H1 (cell line): ENCODE measurements around the gene MBD3L3.

Experiments
- ATF3 ChIP-seq: IDR thresholded peaks from 2 replicates; pipeline ENCODE4 v1.6.1; 2011; ENCODE audit warnings: low read depth, mild to moderate bottlenecking, low read length; ENCODE audit not compliant: insufficient read depth
- CBX5 ChIP-seq: fragments of 300-800, 300-1000 bp; sonication (generic); IDR thresholded peaks from 2 replicates; pipeline ENCODE4 v1.7.1; 2016; ENCODE audit warnings: antibody characterized with exemption, low read length, low read depth
- CHD1 ChIP-seq: IDR thresholded peaks from 2 replicates; pipeline ENCODE4 v1.6.1; 2012; ENCODE audit warnings: low read depth, low read length, improper control_type of control experiment
- CHD2 ChIP-seq: IDR thresholded peaks from 2 replicates; pipeline ENCODE4 v1.6.1; 2012; ENCODE audit warnings: low read length, improper control_type of control experiment
- CREB1 ChIP-seq: IDR thresholded peaks from 2 replicates; pipeline ENCODE4 v1.6.1; 2012; ENCODE audit warnings: inconsistent platforms
- CTCF ChIP-seq, 3 experiments: IDR thresholded peaks; 1 replicate in 2 of 3; 2 replicates in 1 of 3; pipeline versions ENCODE4 v1.5.1 to v1.6.1; 2011; ENCODE audit warnings: low read length in 3 of 3, mild to moderate bottlenecking in 3 of 3, inconsistent platforms in 2 of 3, low read depth in 1 of 3, moderate library complexity in 1 of 3; ENCODE audit not compliant: insufficient read depth in 1 of 3; ENCODE audit errors: control extremely low read depth in 1 of 3
- EGR1 ChIP-seq: IDR thresholded peaks from 2 replicates; pipeline ENCODE4 v1.6.1; 2011; ENCODE audit warnings: low read depth, low read length, borderline replicate concordance
- FOSL1 ChIP-seq: IDR thresholded peaks from 2 replicates; pipeline ENCODE4 v1.6.1; 2011; ENCODE audit warnings: mild to moderate bottlenecking, low read depth, low read length, moderate library complexity; ENCODE audit not compliant: insufficient read depth
- JUN ChIP-seq: IDR thresholded peaks from 2 replicates; pipeline ENCODE4 v1.6.1; 2011; ENCODE audit warnings: low read depth, mild to moderate bottlenecking, improper control_type of control experiment, low read length
- KDM1A ChIP-seq: fragments of 200-600, 300-600 bp; sonication (generic); IDR thresholded peaks from 2 replicates; pipeline ENCODE4 v1.7.1; 2016; ENCODE audit warnings: mild to moderate bottlenecking, low read length, borderline replicate concordance
- NANOG ChIP-seq: IDR thresholded peaks from 2 replicates; pipeline ENCODE4 v1.6.1; 2011; ENCODE audit warnings: low read length, low read depth, mild to moderate bottlenecking, inconsistent platforms; ENCODE audit not compliant: insufficient read depth, poor library complexity, severe bottlenecking
- RFX5 ChIP-seq: IDR thresholded peaks from 2 replicates; pipeline ENCODE4 v1.6.1; 2011; ENCODE audit warnings: low read depth, low read length, improper control_type of control experiment, borderline replicate concordance
- TF ChIP-seq, protein P1 (sequence below): IDR thresholded peaks from 2 replicates; pipeline ENCODE4 v1.6.1; 2012; ENCODE audit warnings: low read length, inconsistent platforms

GRCh38 chr19:7063764-7064418, 5.4 kb upstream of the MBD3L3 start:
- TF ChIP-seq CTCF (IDR thresholded peaks at IDR 0.05; ENCODE audit: control extremely low read depth in 1 of 3, insufficient read depth in 1 of 3, low read depth in 1 of 3, low read length in 3 of 3) = no peak
- no peak for TF ChIP-seq CHD1
- no peak for TF ChIP-seq CBX5
- TF ChIP-seq CHD2 = no peak
- TF ChIP-seq ATF3 = no peak
- TF ChIP-seq, protein P1, sequence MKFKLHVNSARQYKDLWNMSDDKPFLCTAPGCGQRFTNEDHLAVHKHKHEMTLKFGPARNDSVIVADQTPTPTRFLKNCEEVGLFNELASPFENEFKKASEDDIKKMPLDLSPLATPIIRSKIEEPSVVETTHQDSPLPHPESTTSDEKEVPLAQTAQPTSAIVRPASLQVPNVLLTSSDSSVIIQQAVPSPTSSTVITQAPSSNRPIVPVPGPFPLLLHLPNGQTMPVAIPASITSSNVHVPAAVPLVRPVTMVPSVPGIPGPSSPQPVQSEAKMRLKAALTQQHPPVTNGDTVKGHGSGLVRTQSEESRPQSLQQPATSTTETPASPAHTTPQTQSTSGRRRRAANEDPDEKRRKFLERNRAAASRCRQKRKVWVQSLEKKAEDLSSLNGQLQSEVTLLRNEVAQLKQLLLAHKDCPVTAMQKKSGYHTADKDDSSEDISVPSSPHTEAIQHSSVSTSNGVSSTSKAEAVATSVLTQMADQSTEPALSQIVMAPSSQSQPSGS = no peak
- TF ChIP-seq KDM1A = no peak
- no peak for TF ChIP-seq JUN
- TF ChIP-seq NANOG = no peak
- no peak for TF ChIP-seq FOSL1
- no peak for TF ChIP-seq CREB1
- TF ChIP-seq EGR1 = no peak
- TF ChIP-seq RFX5 = no peak
